K562 (cell line): ENCODE data around the gene C16orf89. TPM values are rescaled to one million over a fixed set of nuclear protein-coding genes. Genes with fewer than 3 reads are reported as not detected.
A peak's percentile ranks its signal among the peaks of the same experiment; 100 is the strongest.
"Not testable (repeated sequence)": the region's sequence is repeated elsewhere in the genome, so short reads cannot be mapped to it uniquely, and the experiment has no call there.

Experiments
- ATAC-seq: fragments of 200-7000 bp; cut with Tn5 transposase; 3 replicates; pipeline ENCODE4 v1.9.1; 2020; ENCODE audit warnings: moderate library complexity
- BruUV-seq: library from RNA; stranded (reverse); fragments of 400-500 nt; replicated peaks from 2 replicates; lab custom pipeline; 2021; lab: Mats Ljungman, UMichigan
- CTCF ChIA-PET: fragments of 300-600 bp; formaldehyde crosslinking; extraction: SDS; loops from one replicate; lab custom pipeline; 2021; ENCODE audit warnings: low intra/inter-chr PET ratio; lab: Yijun Ruan, JAX
- POLR2A ChIA-PET: fragments of 300-600, 350-650 bp; sonication (Branson Sonifier 250); formaldehyde crosslinking; extraction: SDS; loops from one replicate; lab custom pipeline; 2021; ENCODE audit warnings: antibody characterized with exemption, inconsistent platforms; lab: Yijun Ruan, JAX
- DNase-seq, 4 experiments: peaks; one replicate each; pipeline versions ENCODE4 v3.0.0 to v3.0.0-alpha.2; 2011 to 2018; ENCODE audit warnings: low spot score in 3 of 4, mixed read lengths in 3 of 4; ENCODE audit errors: extremely low read depth in 1 of 4
- FAIRE-seq: peaks from 2 replicates; lab custom pipeline; 2011; peaks lifted over from hg19 to GRCh38; lab: Jason Lieb, UNC
- H2AFZ ChIP-seq: 2 replicates; pipeline ENCODE4 v1.6.0; 2011; ENCODE audit warnings: low read depth, low read length, control low read depth, inconsistent platforms
- H3K27ac ChIP-seq: fragments of 200-600 bp; 3 replicates; pipeline ENCODE4 v1.8.0; 2011; ENCODE audit warnings: low read depth, mild to moderate bottlenecking, control low read depth, inconsistent platforms, low read length, moderate library complexity, mixed read lengths; ENCODE audit errors: extremely low read depth
- H3K27me3 ChIP-seq, 2 experiments: fragments of 300-600 bp in 1 of 2; 2 replicates in 1 of 2; 3 replicates in 1 of 2; pipeline versions ENCODE4 v1.6.0 to v1.8.0; 2011; ENCODE audit warnings: inconsistent platforms in 2 of 2, low read length in 2 of 2, mild to moderate bottlenecking in 1 of 2, mixed read lengths in 1 of 2, moderate library complexity in 1 of 2; ENCODE audit not compliant: control insufficient read depth in 2 of 2, insufficient read depth in 2 of 2
- H3K36me3 ChIP-seq: fragments of 300-600 bp; 3 replicates; pipeline ENCODE4 v1.8.0; 2011; ENCODE audit warnings: mild to moderate bottlenecking, low read length, inconsistent platforms; ENCODE audit not compliant: control insufficient read depth, insufficient read depth
- H3K4me1 ChIP-seq, 2 experiments: fragments of 200-600 bp in 1 of 2; replicated peaks in 1 of 2; 2 replicates in 1 of 2; 3 replicates in 1 of 2; pipeline versions ENCODE4 v1.5.1 to v1.8.0; 2011; ENCODE audit warnings: inconsistent platforms in 2 of 2, low read length in 2 of 2, mild to moderate bottlenecking in 1 of 2, mixed read lengths in 1 of 2, moderate library complexity in 1 of 2; ENCODE audit not compliant: control insufficient read depth in 2 of 2, insufficient read depth in 2 of 2
- H3K4me2 ChIP-seq: 2 replicates; pipeline ENCODE4 v1.6.1; 2011; ENCODE audit warnings: low read length, control low read depth, inconsistent platforms, mixed read lengths; ENCODE audit not compliant: insufficient read depth
- H3K4me3 ChIP-seq: fragments of 200-600 bp; sonication (generic), shearing (Covaris generic); 2 replicates; pipeline ENCODE4 v1.5.1; 2016; ENCODE audit warnings: control low read depth, inconsistent platforms
- H3K79me2 ChIP-seq: fragments of 200-600 bp; 3 replicates; pipeline ENCODE4 v1.8.0; 2011; ENCODE audit warnings: low read length, inconsistent platforms; ENCODE audit not compliant: control insufficient read depth, insufficient read depth
- H3K9ac ChIP-seq, 2 experiments: 2 replicates each; pipeline versions ENCODE4 v1.6.0 to v1.6.1; 2011; ENCODE audit warnings: low read depth in 2 of 2, low read length in 2 of 2, control low read depth in 1 of 2, inconsistent platforms in 1 of 2, mild to moderate bottlenecking in 1 of 2, mixed read lengths in 1 of 2; ENCODE audit not compliant: insufficient read depth in 1 of 2
- H3K9me1 ChIP-seq: one replicate; pipeline ENCODE4 v1.6.0; 2011; ENCODE audit warnings: inconsistent platforms, mild to moderate bottlenecking, low read length, moderate library complexity; ENCODE audit not compliant: control insufficient read depth, insufficient read depth
- H3K9me3 ChIP-seq: replicated peaks from 2 replicates; pipeline ENCODE4 v1.5.1; 2011; ENCODE audit warnings: low read depth, low read length, inconsistent platforms; ENCODE audit not compliant: control insufficient read depth, insufficient read depth
- H4K20me1 ChIP-seq: replicated peaks from 2 replicates; pipeline ENCODE4 v1.6.1; 2011; ENCODE audit warnings: low read length, inconsistent platforms, mixed read lengths; ENCODE audit not compliant: control insufficient read depth, insufficient read depth
- POLR2G ChIP-seq: fragments of 200-400 bp; formaldehyde crosslinking; IDR thresholded peaks from 2 replicates; pipeline ENCODE4 v1.6.1; 2017; ENCODE audit warnings: low read depth, mild to moderate bottlenecking, antibody characterized with exemption, low read length, moderate library complexity
- WGBS: fragments of 100-300 bp; shearing (Covaris generic); methylation state at CpG from one replicate; pipeline ENCODE4 v1.1.6; 2016; ENCODE audit warnings: low coverage, mixed read lengths; ENCODE audit not compliant: insufficient coverage; ENCODE audit errors: missing lambda C conversion rate; 5-methylcytosine and 5-hydroxymethylcytosine counted together
- in situ Hi-C: fragments of 300-500 bp; cut with MboI; formaldehyde crosslinking; loops from 4 replicates; pipeline ENCODE4 v1.15.0; 2018; ENCODE audit warnings: inconsistent platforms, mixed read lengths
- intact Hi-C: fragments of 100-400 bp; cut with micrococcal nuclease; formaldehyde crosslinking; loops from 2 replicates; pipeline ENCODE4 v1.14.2; 2022
- polyA plus RNA-seq, 8 experiments: library from polyadenylated mRNA; depleted of rRNA in 4 of 8; stranded (reverse) in 5 of 8; unstranded in 3 of 8; fragments of >200 nt; fragmentation: Nextera tagmentation in 2 of 8; fragmentation: Illumina TruSeq in 1 of 8; extraction: Ambion mirVana in 2 of 8; extraction: Trizol in 1 of 8; gene quantifications; 2 replicates each; pipeline versions ENCODE4 v1.2.1 to v1.2.3, GENCODE V29; 2011 to 2014; ENCODE audit warnings: inconsistent platforms in 1 of 8, missing spikeins in 1 of 8
- total RNA-seq, 7 experiments: library from RNA; depleted of rRNA in 6 of 7; stranded (reverse); fragments of >200 nt in 6 of 7; fragmentation: Illumina TruSeq in 2 of 7; extraction: Trizol in 2 of 7; gene quantifications; 2 replicates each; pipeline versions ENCODE4 v1.2.1 to v1.2.3, GENCODE V29; 2011 to 2021; ENCODE audit warnings: low replicate concordance in 1 of 7

C16orf89 gene
- total and polyA plus RNA-seq, 9 of the 15 experiments (the other 6 are each of a cell fraction or from before 2014, with no cell fraction given): not detected

DNA sequence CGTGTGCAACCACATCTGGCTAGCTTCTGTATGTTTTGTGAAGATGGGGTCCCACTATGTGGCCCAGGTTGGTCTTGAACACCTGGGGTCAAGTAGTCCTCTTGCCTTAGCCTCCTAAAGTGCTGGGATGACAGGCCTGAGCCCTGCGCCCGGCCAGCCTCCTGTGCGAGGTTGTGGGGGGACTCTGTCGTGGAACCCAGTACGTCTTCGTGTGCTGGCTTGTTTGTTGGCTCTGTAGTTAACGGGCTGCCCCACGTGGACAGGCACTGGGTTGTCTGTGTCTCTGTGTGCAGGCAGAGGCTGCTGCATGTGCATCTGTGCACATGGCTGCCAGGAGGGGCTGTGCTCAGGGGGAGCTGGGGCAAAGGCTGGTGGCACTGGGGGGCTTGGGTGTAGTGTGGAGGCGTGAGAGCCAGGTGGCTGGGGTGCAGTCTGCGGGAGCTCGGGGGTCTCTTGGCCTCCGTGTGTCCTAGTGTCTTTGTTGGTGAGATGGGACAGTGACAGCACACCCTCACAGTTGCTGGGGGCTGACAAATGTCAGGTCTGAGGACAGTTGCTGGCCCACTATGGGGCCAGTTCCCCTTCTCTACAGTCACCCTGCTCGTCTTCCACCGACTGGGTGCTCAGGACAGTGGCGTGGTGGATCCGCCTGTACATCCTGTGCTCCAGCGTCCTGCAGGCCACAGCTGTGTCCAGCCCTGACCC lies 22.5 kb upstream of the C16orf89 start:
- Histone ChIP-seq H3K36me3 (peaks cover 31% of the 10 kb centered on the region; the same call in 1 of the 3 replicates), H3K9ac (peak overlapping the region in 1 of 2 experiments; percentile 35; a peak in 1 of 4 replicates)
- TF ChIP-seq POLR2G: 0 out of 2 replicates have a peak, but pooled peaks have one; percentile 38
- H3K79me2 ChIP-seq, H3K4me2 ChIP-seq, FAIRE-seq, H2AFZ ChIP-seq, H3K27ac ChIP-seq, H3K27me3 ChIP-seq, H3K4me3 ChIP-seq, ATAC-seq, DNase-seq, H3K4me1 ChIP-seq, H3K9me3 ChIP-seq, BruUV-seq, in situ Hi-C loops, H3K9me1 ChIP-seq, CTCF ChIA-PET, H4K20me1 ChIP-seq, intact Hi-C loops: not testable (repeated sequence)
- POLR2A ChIA-PET: interaction anchor here (0.9 kb wide), 1 partner anchor 34 kb away, joined by 3 read pairs; no protein-coding TSS in a partner anchor
- 91% methylated on average over 12 of the region's 18 CpGs for WGBS

DNA sequence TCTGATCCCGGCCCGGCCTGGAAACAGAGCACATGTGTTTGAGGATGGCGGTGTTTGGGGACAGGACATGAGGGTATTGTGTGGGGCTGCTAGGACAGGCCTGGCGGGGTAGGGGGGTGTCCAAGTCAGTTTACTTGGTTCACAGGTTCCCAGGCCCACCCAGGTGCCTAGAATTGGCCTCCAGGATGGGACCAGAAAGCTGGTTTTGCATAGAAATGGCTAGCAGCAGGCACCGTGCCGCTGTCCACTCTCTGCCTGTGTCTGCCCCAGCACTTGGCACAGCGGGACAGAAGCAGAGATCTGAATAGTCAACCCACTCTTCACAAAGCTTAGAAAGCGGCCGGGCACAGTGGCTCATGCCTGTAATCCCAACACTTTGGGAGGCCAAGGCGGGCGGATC lies 20.0 kb upstream of the C16orf89 start:
- H3K9me3 ChIP-seq, POLR2A ChIA-PET, H2AFZ ChIP-seq, BruUV-seq, H4K20me1 ChIP-seq, H3K27me3 ChIP-seq, CTCF ChIA-PET, DNase-seq, ATAC-seq, H3K9me1 ChIP-seq, H3K4me2 ChIP-seq, FAIRE-seq, H3K4me1 ChIP-seq, intact Hi-C loops, H3K27ac ChIP-seq, H3K79me2 ChIP-seq, in situ Hi-C loops, H3K4me3 ChIP-seq, H3K9ac ChIP-seq: not testable (repeated sequence)
- WGBS: 94% methylated on average over 11 of the region's 11 CpGs
- peaks cover 32% of the 10 kb centered on the region; the same call in 1 of the 3 replicates for H3K36me3 ChIP-seq
